Testis (tissue), 2 donors: Measurements from ENCODE around the gene FBXL7.

Source experiments
- POLR2A ChIP-seq: fragments of 450-650 bp; IDR thresholded peaks from one replicate; pipeline ENCODE4 v1.6.1; 2017; ENCODE audit warnings: antibody characterized with exemption, mild to moderate bottlenecking, moderate library complexity
- TF ChIP-seq, protein P1 (sequence below), 3 experiments: fragments of 450-650 bp in 2 of 3; fragments of 200-600 bp in 1 of 3; sonication (generic) in 1 of 3; IDR thresholded peaks; one replicate each; pipeline ENCODE4 v1.5.1; 2016 to 2019; ENCODE audit warnings: antibody characterized with exemption in 3 of 3, mild to moderate bottlenecking in 2 of 3, moderate library complexity in 1 of 3

DNA sequence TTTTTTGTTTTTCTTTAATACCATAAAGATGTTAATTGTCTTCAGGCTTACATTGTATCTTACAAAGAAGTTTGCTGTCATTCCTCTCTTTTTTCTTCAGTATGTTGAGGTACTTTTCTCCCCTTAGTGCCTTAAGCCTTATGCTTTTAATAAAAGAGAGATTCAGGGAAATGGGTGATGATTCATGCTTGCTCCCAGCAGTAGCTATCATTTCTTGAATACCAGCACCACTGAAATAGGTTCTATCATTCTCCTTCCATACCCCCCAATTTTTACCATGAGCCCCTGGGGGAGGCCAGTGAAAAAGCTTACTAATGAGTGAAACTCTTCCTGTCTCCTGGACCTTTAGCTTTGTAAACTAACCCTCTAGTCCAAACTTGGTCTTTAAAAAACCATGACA is 165.0 kb downstream of the FBXL7 start:
- TF ChIP-seq, protein P1, sequence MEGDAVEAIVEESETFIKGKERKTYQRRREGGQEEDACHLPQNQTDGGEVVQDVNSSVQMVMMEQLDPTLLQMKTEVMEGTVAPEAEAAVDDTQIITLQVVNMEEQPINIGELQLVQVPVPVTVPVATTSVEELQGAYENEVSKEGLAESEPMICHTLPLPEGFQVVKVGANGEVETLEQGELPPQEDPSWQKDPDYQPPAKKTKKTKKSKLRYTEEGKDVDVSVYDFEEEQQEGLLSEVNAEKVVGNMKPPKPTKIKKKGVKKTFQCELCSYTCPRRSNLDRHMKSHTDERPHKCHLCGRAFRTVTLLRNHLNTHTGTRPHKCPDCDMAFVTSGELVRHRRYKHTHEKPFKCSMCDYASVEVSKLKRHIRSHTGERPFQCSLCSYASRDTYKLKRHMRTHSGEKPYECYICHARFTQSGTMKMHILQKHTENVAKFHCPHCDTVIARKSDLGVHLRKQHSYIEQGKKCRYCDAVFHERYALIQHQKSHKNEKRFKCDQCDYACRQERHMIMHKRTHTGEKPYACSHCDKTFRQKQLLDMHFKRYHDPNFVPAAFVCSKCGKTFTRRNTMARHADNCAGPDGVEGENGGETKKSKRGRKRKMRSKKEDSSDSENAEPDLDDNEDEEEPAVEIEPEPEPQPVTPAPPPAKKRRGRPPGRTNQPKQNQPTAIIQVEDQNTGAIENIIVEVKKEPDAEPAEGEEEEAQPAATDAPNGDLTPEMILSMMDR (IDR thresholded peaks at IDR 0.05): no peak
- no peak for TF ChIP-seq POLR2A
